NCI-H2196 (cell line): ENCODE data around the gene CPLX3.

Experiments used
- DNase-seq: peaks from one replicate; lab custom pipeline; 2025; ENCODE audit not compliant: unreplicated experiment; lab: John Stamatoyannopoulos, UW

Gene CPLX3

GRCh38 chr15:74802290-74802689 lies 24.1 kb upstream of the CPLX3 start:
- DNase-seq: no peak

GRCh38 chr15:74802862-74803447 lies 23.5 kb upstream of the CPLX3 start:
- no peak for DNase-seq

DNA sequence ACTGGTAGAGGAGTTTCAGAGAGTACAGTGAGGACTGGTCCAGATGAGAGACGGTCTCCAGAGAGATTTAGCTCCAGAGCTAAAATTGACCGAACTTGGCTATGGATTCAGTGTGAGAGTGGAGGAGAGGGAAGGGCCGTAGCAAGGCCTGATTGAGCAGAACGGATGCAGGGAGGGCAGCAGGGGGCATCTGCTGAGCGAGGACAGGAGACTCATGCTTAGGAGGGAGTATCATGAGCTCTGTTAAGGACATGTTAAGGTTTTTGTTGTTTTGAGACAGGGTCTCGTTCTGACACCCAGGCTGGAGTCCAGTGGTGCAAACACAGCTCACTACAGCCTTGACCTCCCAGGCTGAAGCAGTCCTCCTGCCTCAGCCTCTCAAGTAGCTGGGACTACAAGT lies 21.5 kb upstream of the CPLX3 start:
- DNase-seq: no peak

DNA sequence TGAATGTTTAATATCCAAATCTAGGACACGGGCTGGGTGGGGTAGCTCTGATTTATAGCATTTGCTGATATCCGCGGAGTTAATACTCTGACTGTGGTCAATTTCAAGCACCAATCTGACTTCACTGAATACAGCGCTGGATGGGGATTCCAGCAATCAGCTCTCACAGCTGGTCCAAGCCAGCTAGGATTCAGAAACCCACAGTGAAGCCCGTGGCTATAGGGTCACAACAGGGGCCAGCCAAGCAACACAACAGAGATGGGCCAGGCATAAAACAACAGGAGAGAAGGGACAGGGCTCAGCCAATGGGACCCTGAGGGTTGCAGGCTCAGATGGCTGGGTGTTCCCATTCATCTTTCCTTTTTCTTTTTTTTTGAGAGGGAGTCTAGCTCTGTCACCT lies 19.1 kb upstream of the CPLX3 start:
- DNase-seq: no peak

DNA sequence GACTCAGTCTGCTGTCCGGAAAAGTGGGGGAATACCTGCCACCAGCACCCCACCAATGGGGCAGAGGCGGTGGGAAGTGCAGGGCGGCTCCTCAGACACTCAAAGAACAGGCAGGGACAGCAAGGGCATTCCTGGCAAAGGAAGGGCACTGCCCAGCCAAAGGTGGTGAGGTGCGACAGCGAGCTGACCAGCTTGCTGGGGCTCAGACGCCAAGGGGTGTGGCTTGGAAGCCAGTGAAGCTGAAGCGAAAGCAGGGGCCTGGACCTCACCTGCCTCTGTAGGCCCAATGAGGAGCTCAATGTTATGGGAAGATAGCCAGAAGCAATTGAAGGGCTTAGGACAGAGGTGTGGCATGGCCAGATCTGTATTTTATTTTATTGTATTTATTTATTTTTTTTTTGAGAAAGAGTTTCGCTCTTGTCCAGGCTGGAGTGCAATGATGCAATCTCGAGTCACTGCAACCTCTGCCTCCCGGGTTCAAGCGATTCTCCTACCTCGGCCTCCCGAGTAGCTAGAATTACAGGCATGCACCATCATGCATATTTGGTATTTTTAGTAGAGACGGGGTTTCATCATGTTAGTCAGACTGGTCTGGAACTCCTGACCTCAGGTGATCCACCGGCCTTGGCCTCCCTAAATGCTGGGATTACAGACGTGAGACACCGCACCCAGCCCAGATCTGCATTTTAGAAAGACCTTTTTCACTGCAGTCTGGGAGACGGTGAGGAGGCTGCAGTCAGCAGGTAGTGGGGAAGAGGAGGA lies 18.2 kb upstream of the CPLX3 start:
- DNase-seq: peak; percentile 73

DNA sequence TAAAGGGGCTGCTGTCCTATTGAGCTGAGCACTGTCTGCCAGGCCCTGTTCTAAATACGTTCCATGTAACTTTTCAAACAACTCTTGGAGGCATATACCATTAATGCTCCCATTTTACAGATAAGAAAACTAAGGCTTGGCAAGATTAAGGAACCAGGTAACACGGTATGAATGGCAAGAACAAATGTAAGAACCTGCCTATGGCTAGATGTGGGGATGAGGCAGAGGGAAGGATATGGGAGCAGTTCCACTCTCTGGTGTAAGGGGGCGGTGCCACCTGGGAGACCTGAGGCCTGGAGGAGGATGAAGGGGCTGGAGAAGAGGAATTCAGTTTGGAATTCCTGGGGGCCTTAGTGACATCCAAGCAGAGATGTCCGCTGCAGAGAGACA lies 17.6 kb upstream of the CPLX3 start:
- no peak for DNase-seq

DNA sequence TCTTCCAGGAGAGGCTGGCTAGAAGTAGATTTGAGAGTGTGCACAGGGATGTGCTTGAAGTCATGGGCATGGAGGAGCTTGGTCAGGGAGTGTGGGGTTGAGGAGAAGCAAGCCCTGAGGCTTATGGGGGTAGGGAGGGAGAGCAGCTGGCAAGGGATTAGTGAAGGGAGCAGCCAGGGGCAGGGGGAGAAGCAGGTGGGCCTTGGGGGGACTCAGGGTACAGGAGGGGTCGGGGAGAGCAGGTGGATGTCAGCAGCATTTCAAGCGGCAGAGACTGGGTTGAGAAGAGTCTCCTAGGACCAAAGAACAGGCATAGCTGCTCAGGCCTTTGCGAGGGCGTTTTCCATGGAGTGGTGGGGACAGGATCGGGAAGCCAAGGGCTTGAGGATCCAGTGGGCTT lies 17.2 kb upstream of the CPLX3 start:
- DNase-seq: no peak

DNA sequence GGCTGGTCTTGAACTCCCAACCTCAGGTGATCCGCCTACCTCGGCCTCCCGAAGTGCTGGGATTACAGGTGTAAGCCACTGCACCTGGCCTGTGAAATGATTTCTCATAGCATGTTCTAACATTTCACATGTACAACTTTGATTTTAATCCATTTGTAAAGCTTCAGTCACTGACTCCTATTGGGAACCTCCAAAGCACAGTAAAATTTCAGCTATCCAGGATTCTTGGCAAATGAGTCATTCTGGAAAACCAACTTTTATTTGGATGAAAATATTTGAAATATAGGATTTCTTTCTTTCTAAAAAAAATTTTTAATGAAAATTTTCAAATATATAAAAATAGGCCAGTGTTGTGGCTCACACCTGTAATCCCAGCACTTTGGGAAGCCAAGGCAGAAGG lies 16.5 kb upstream of the CPLX3 start:
- no peak for DNase-seq

- no peak for DNase-seq
Measured at GRCh38 chr15:74812533-74812932, 13.9 kb upstream of the CPLX3 start, which contains the start of gene LMAN1L. Gene LMAN1L (plus strand): TSS chr15:74812835. CDS start chr15:74812855, 20 bp downstream.

GRCh38 chr15:74815121-74815934 lies 11.1 kb upstream of the CPLX3 start:
- DNase-seq: peak; percentile 30

DNA sequence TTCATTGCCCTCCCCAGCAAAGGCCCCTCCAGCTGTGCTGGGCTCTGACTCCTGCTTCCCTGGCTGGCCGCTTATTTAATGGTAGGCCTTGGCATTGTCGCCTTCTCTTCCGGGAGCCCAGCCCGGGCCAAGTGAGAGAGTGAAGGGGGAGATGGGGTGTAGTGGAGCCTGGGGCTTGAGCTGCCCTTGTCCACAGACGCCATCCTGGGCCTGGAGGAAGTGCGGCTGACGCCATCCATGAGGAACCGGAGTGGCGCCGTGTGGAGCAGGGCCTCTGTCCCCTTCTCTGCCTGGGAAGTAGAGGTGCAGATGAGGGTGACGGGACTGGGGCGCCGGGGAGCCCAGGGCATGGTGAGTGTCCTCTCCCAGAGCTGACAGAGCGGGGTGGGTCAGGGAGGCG lies 10.5 kb upstream of the CPLX3 start:
- no peak for DNase-seq

- no peak for DNase-seq
Measured at GRCh38 chr15:74816624-74817369, 9.6 kb upstream of the CPLX3 start.

DNA sequence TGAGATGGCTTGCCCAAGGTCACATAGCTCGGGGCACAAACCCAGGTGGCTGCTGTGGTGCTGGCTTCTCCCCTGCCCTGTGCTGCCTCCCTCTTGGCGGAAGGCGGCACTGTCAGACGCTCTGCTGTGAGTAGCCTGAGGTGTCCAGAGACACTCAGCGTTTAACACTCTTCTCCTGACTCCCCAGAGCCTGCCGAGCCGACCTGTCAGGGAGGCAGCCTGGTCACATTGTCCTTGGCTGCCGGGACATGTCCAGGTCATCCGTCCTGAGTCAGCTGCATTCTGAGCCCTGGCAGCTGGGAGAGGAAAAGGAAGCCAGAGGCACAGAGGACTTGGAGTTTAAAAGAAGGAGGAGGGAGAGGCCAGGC lies 9.1 kb upstream of the CPLX3 start:
- DNase-seq: peak; percentile 5

- no peak for DNase-seq
Measured at GRCh38 chr15:74820056-74820455, 6.4 kb upstream of the CPLX3 start.

DNA sequence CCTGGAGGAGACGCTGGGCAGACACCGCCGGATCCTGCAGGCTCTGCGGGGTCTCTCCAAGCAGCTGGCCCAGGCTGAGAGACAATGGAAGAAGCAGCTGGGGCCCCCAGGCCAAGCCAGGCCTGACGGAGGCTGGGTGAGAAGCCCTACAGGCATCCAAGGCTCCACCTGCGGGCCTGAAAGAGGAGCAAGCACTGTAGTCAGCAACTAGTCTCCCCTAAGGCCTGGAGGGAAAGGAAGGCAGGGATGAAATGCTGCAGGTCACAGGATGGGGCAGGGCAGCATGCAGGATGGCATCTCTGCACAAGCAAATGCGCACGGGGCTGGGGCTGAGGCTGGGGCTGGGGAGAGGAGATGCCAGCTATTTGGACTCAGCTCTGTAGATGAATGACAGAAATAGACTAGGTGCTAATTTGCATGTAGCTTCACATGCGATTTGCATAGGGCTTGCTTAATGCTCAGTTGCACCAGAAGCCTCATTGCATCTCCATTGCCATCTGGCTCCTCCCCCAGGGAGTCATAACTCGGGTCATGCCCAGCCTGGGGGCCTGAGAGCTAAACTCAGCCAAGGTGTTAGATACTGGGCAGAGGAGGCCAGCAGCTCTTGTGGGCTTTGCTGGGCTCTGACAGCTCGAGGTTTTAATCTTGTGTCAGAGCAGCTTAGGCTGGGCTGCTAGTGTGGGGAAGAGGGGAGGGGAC lies 5.2 kb upstream of the CPLX3 start:
- DNase-seq: no peak

- DNase-seq: no peak
Measured at GRCh38 chr15:74821790-74822158, 4.7 kb upstream of the CPLX3 start.

GRCh38 chr15:74822233-74822632 lies 4.2 kb upstream of the CPLX3 start:
- DNase-seq: no peak

GRCh38 chr15:74823324-74823723 lies 3.1 kb upstream of the CPLX3 start:
- DNase-seq: no peak

- DNase-seq: no peak
Measured at GRCh38 chr15:74824976-74825375, 1.5 kb upstream of the CPLX3 start.

- DNase-seq: no peak
Measured at GRCh38 chr15:74825866-74826265, 561 bp upstream of the CPLX3 start.

DNA sequence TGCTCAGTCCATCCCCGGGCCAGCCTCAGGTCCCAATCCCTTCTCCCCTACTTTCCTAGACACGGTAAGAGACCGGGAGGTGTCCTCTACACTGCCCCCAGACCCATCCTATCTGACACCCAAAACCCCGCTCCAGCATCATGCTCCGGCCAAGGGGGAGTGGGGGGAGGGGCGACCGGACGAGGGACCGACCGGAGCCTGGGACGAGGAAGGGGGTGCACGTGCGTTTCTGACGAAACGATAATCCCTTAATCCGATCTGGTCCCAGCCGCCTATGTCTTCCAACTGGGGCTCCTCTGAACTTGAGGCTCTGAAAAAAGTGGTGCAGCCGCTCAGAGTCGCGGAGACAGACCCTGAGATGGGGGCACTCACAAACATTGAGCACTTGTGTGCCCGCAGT lies 494 bp downstream of the CPLX3 start:
- no peak for DNase-seq
